GM23338 (cell line): Measurements from ENCODE around the gene RIMOC1. TPM values are rescaled to one million over a fixed set of nuclear protein-coding genes. Genes with fewer than 3 reads are reported as not detected.

ENCODE experiments used
- ATAC-seq: fragments of 200-7000 bp; cut with Tn5 transposase; 3 replicates; pipeline ENCODE4 v1.9.1; 2020
- DNase-seq: peaks from one replicate; pipeline ENCODE4 v3.0.0-alpha.2; 2015; ENCODE audit warnings: low spot score
- H2AFZ ChIP-seq: fragments of 200-600 bp; sonication (generic); 2 replicates; pipeline ENCODE4 v1.8.0; 2016; ENCODE audit warnings: antibody characterized with exemption, mild to moderate bottlenecking, moderate library complexity
- H3F3A ChIP-seq: fragments of 200-600 bp; sonication (generic); replicated peaks from 2 replicates; pipeline ENCODE4 v1.8.0; 2017; ENCODE audit warnings: antibody characterized with exemption, mixed run types, low read depth
- H3K27ac ChIP-seq: fragments of 200-600 bp; sonication (generic); 2 replicates; pipeline ENCODE4 v1.6.1; 2016; ENCODE audit warnings: low read depth
- H3K27me3 ChIP-seq: fragments of 200-600 bp; sonication (generic); 2 replicates; pipeline ENCODE4 v1.8.0; 2016; ENCODE audit warnings: mild to moderate bottlenecking, mixed run types, moderate library complexity; ENCODE audit not compliant: insufficient read depth
- H3K36me3 ChIP-seq: fragments of 200-600 bp; sonication (generic); 2 replicates; pipeline ENCODE4 v1.8.0; 2016; ENCODE audit warnings: mild to moderate bottlenecking; ENCODE audit not compliant: insufficient read depth
- H3K4me1 ChIP-seq: fragments of 200-600 bp; sonication (generic); 2 replicates; pipeline ENCODE4 v1.8.0; 2016; ENCODE audit warnings: mild to moderate bottlenecking, moderate library complexity; ENCODE audit not compliant: insufficient read depth
- H3K4me2 ChIP-seq: fragments of 200-600 bp; sonication (generic); 2 replicates; pipeline ENCODE4 v1.7.1; 2017; ENCODE audit warnings: mixed run types
- H3K4me3 ChIP-seq: fragments of 200-600 bp; sonication (generic); 2 replicates; pipeline ENCODE4 v1.6.1; 2016; ENCODE audit warnings: mixed run types
- H3K79me2 ChIP-seq: fragments of 200-600 bp; sonication (generic); replicated peaks from 2 replicates; pipeline ENCODE4 v1.8.0; 2017; ENCODE audit warnings: mild to moderate bottlenecking; ENCODE audit not compliant: insufficient read depth
- H3K9me2 ChIP-seq: fragments of 200-600 bp; sonication (generic); 2 replicates; pipeline ENCODE4 v1.8.0; 2017; ENCODE audit not compliant: insufficient read depth
- H4K20me1 ChIP-seq: fragments of 200-600 bp; sonication (generic); replicated peaks from 2 replicates; pipeline ENCODE4 v1.8.0; 2017; ENCODE audit warnings: mild to moderate bottlenecking; ENCODE audit not compliant: insufficient read depth
- H3K27ac Mint-ChIP-seq: 2 replicates; pipeline ENCODE4 v1.8.0; 2020; ENCODE audit warnings: inconsistent platforms, mild to moderate bottlenecking, moderate library complexity, mixed read lengths
- H3K27me3 Mint-ChIP-seq: 3 replicates; pipeline ENCODE4 v1.8.0; 2022; ENCODE audit warnings: low read depth, mild to moderate bottlenecking, moderate library complexity, mixed read lengths, inconsistent platforms; ENCODE audit not compliant: insufficient read depth, poor library complexity
- H3K36me3 Mint-ChIP-seq: 3 replicates; pipeline ENCODE4 v1.8.0; 2021; ENCODE audit warnings: low read depth, mild to moderate bottlenecking, inconsistent platforms, moderate library complexity, mixed read lengths
- H3K4me1 Mint-ChIP-seq: 3 replicates; pipeline ENCODE4 v1.8.0; 2020; ENCODE audit warnings: mild to moderate bottlenecking, inconsistent platforms, mixed read lengths
- H3K4me3 Mint-ChIP-seq: 3 replicates; pipeline ENCODE4 v1.8.0; 2021; ENCODE audit warnings: moderate library complexity, mild to moderate bottlenecking, inconsistent platforms, mixed read lengths
- H3K9me3 Mint-ChIP-seq: 3 replicates; pipeline ENCODE4 v1.8.0; 2020; ENCODE audit warnings: moderate library complexity, mild to moderate bottlenecking, inconsistent platforms, mixed read lengths
- CREB1 ChIP-seq: fragments of 250-450 bp; sonication (Bioruptor Pico); IDR thresholded peaks from 2 replicates; pipeline ENCODE4 v1.5.0; 2020; ENCODE audit warnings: low read depth, mild to moderate bottlenecking, moderate library complexity
- EZH2phosphoT487 ChIP-seq: fragments of 200-600 bp; sonication (generic); IDR thresholded peaks from one replicate; pipeline ENCODE4 v1.8.1; 2018; ENCODE audit warnings: antibody characterized with exemption; ENCODE audit not compliant: unreplicated experiment
- JUNB ChIP-seq: IDR thresholded peaks from one replicate; pipeline ENCODE4 v1.6.1; 2016; ENCODE audit warnings: antibody characterized with exemption; ENCODE audit not compliant: unreplicated experiment
- POLR2AphosphoS5 ChIP-seq: IDR thresholded peaks from 2 replicates; pipeline ENCODE4 v1.6.1; 2016; ENCODE audit warnings: antibody characterized with exemption, low read depth
- REST ChIP-seq: IDR thresholded peaks from one replicate; pipeline ENCODE4 v1.6.1; 2018; ENCODE audit warnings: antibody characterized with exemption; ENCODE audit not compliant: unreplicated experiment
- STAT1 ChIP-seq: IDR thresholded peaks from one replicate; pipeline ENCODE4 v1.6.1; 2016; ENCODE audit warnings: antibody characterized with exemption; ENCODE audit not compliant: unreplicated experiment
- ZNF114 ChIP-seq: fragments of 250-450 bp; sonication (Bioruptor Pico); IDR thresholded peaks from 2 replicates; pipeline ENCODE4 v1.5.0; 2020; ENCODE audit warnings: mild to moderate bottlenecking, moderate library complexity
- ZNF331 ChIP-seq: fragments of 250-450 bp; sonication (Bioruptor Pico); IDR thresholded peaks from 2 replicates; pipeline ENCODE4 v1.5.0; 2020; ENCODE audit warnings: low read depth, mild to moderate bottlenecking, moderate library complexity
- polyA plus RNA-seq: library from polyadenylated mRNA; unstranded; fragments of >200 nt; fragmentation: Nextera tagmentation; extraction: Ambion mirVana; gene quantifications from 2 replicates; pipeline ENCODE4 v1.2.1, GENCODE V29; 2016
- total RNA-seq: library from RNA; depleted of rRNA; stranded (reverse); fragments of >200 nt; shearing (Covaris generic); gene quantifications from 2 replicates; pipeline ENCODE4 v1.2.3, GENCODE V29; 2014

RIMOC1 gene
- total and polyA plus RNA-seq, 2 experiments from 2014 or later, result 26.4 to 30.3 TPM

- TF ChIP-seq ZNF331, result no peak
- no peak for TF ChIP-seq ZNF114 (CRISPR knock-in tag)
- TF ChIP-seq POLR2AphosphoS5, result no peak
- TF ChIP-seq REST, result no peak
- no peak for TF ChIP-seq JUNB
- TF ChIP-seq CREB1 (CRISPR knock-in tag), result no peak
- no peak overlapping the region for H2AFZ ChIP-seq
- H3K9me2 ChIP-seq, result no peaks in the 10 kb centered on the region
- 0 out of 2 replicates have a peak, but pooled peaks cover 3% of the 10 kb centered on the region for H3F3A ChIP-seq
- DNase-seq, result no peak
- Mint-ChIP-seq H3K4me3 (no peak overlapping the region), H3K36me3 (peaks cover 4% of the 10 kb centered on the region), H3K4me1 (peaks cover 14% of the 10 kb centered on the region; the same call in 2 of the 3 replicates), H3K9me3 (no peaks in the 10 kb centered on the region), H3K27ac (no peak overlapping the region), H3K27me3 (peaks cover 12% of the 10 kb centered on the region)
- H4K20me1 ChIP-seq, result no peaks in the 10 kb centered on the region; the same call in 1 of the 2 replicates
- H3K4me1 ChIP-seq, result peaks cover 10% of the 10 kb centered on the region; the same call in 1 of the 2 replicates
- no peaks in the 10 kb centered on the region for H3K36me3 ChIP-seq
- H3K79me2 ChIP-seq, result peaks cover 12% of the 10 kb centered on the region; the same call in 1 of the 2 replicates
- ATAC-seq, result no peak
- H3K4me3 ChIP-seq, result no peak overlapping the region
- no peak overlapping the region for H3K27ac ChIP-seq
- H3K27me3 ChIP-seq, result peaks cover 36% of the 10 kb centered on the region
- H3K4me2 ChIP-seq, result no peak overlapping the region
Measured at GRCh38 chr5:41871852-41872251, 32.3 kb upstream of the RIMOC1 start.

- ATAC-seq (no peak), DNase-seq (no peak)
- H3K79me2 ChIP-seq, result no peaks in the 10 kb centered on the region
- H4K20me1 ChIP-seq, result no peaks in the 10 kb centered on the region
- H3K4me3 ChIP-seq, result no peak overlapping the region
- Mint-ChIP-seq H3K4me1 (peaks cover 4% of the 10 kb centered on the region; the same call in 2 of the 3 replicates), H3K27me3 (peaks cover 8% of the 10 kb centered on the region), H3K36me3 (no peaks in the 10 kb centered on the region; the same call in 2 of the 3 replicates), H3K4me3 (no peak overlapping the region), H3K27ac (no peak overlapping the region), H3K9me3 (no peaks in the 10 kb centered on the region)
- H2AFZ ChIP-seq, result no peak overlapping the region
- H3K4me2 ChIP-seq, result no peak overlapping the region
- H3K27me3 ChIP-seq, result peaks cover 25% of the 10 kb centered on the region
- no peaks in the 10 kb centered on the region for H3K9me2 ChIP-seq
- TF ChIP-seq STAT1 (no peak), EZH2phosphoT487 (no peak)
- 0 out of 2 replicates have a peak, but pooled peaks cover 3% of the 10 kb centered on the region for H3F3A ChIP-seq
- no peak overlapping the region for H3K27ac ChIP-seq
- H3K36me3 ChIP-seq, result no peaks in the 10 kb centered on the region
- peaks cover 7% of the 10 kb centered on the region; the same call in 1 of the 2 replicates for H3K4me1 ChIP-seq
Measured at GRCh38 chr5:41874512-41875060, 29.6 kb upstream of the RIMOC1 start.
